HG03439 (cell line): Measurements from ENCODE around the gene RTN4RL2.

ENCODE experiments used
- ATAC-seq: cut with Tn5 transposase; IDR thresholded peaks from one replicate; pipeline ENCODE4 v1.9.1; 2021; ENCODE audit warnings: mild to moderate bottlenecking, moderate library complexity; ENCODE audit not compliant: unreplicated experiment

Gene RTN4RL2

GRCh38 chr11:57498540-57498939 lies 38.2 kb downstream of the RTN4RL2 start:
- no peak for ATAC-seq

- ATAC-seq = peak; percentile 99
Observed at GRCh38 chr11:57499413-57499982, 39.2 kb downstream of the RTN4RL2 start.

DNA sequence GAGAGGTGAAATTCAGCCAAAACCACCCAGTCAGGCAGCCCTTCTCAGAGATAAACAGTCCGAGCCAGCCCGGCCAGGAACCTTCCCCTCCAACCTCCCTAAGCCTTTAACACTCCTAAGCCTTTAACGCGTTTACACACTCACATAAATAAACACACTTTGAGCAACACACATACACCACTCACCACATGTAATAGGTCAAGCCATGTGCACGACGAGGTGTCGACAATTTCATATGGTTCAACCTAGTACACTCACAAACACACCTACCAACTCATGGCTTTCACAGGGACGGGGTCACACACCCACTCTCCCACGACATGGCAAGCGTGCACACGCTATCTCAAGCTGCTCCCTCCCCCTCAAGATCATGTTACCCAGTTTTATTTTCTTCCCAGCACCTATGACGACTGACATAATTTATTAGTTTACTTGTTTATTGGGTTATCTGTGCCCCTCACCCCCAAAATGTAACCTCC lies 39.7 kb downstream of the RTN4RL2 start:
- ATAC-seq = no peak

DNA sequence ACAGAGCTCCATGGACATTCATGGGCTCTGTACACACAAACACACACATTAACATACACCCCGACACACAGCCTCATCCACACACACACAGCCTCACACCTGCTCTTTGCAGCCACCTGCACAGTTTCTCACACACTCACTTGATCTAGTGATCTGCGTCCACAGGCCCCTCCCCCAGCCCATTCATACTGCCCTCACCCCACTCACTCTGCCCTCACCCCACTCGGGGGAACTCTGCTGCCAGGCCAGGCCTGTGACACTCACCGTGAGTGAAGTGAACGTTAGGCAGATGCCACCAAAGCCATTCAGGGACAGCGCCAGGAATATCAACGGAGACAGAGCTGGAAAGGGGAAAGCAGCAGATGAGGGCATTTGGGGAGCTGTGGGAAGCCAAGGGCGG lies 40.2 kb downstream of the RTN4RL2 start:
- ATAC-seq = no peak

GRCh38 chr11:57500926-57501325 lies 40.6 kb downstream of the RTN4RL2 start:
- no peak for ATAC-seq

GRCh38 chr11:57501953-57502352 lies 41.6 kb downstream of the RTN4RL2 start:
- ATAC-seq = no peak

GRCh38 chr11:57502376-57502775 lies 42.0 kb downstream of the RTN4RL2 start:
- no peak for ATAC-seq

DNA sequence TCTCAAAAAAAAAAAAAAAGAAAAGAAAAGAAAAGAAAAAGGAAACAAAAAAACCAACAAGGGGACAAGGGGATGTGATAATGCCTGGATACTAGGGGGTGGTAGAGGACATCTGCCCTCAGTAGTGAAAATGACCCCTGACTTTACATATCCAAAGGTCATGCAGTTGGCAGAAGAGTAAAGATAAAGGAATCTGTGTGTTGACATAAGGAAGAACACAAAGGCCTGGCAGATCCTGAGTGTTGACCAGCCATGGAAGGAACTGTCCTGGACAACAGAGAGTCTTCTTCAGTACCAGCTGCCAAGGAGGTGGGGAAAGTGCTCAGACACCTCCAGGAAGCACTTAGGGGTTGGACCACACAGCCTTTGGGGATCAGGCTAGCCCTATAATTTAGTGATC lies 42.5 kb downstream of the RTN4RL2 start:
- no peak for ATAC-seq

DNA sequence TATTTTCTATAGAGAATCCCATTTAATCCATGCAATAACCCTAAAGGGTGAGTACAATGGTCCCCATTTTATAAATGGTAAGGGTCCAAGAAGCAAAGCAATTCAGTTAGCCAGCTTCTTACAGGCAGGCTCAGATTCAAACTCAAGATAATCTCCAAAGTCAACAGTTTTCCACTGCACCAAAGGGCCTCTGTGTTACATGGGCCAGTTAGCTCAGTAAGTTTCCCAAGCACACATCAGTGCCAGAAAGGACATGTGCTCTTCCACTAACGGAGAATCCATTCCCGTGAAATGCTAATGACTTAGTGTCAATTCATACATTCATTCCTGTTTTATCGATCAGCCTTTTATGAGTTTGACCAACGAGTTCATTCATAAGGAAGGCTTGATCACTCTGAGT lies 44.2 kb downstream of the RTN4RL2 start:
- no peak for ATAC-seq

DNA sequence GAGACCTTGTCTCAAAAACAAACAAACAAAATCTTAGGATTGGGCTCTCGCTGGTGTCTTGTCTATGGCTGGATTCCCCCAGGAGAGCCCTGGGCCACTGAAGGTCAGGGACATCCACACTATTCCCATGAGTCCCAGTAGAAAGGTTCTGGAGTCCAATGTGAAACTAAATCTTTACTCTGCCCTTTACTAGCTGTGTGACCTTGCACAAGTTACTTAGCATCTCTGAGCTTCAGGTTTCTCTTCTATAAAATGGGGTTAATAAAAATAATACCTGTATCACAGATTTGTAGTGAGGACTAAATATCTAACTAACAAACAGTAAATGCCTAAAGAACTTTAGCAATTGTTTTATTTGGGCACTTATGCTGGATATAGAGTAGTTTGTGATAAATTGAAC lies 46.2 kb downstream of the RTN4RL2 start:
- no peak for ATAC-seq

DNA sequence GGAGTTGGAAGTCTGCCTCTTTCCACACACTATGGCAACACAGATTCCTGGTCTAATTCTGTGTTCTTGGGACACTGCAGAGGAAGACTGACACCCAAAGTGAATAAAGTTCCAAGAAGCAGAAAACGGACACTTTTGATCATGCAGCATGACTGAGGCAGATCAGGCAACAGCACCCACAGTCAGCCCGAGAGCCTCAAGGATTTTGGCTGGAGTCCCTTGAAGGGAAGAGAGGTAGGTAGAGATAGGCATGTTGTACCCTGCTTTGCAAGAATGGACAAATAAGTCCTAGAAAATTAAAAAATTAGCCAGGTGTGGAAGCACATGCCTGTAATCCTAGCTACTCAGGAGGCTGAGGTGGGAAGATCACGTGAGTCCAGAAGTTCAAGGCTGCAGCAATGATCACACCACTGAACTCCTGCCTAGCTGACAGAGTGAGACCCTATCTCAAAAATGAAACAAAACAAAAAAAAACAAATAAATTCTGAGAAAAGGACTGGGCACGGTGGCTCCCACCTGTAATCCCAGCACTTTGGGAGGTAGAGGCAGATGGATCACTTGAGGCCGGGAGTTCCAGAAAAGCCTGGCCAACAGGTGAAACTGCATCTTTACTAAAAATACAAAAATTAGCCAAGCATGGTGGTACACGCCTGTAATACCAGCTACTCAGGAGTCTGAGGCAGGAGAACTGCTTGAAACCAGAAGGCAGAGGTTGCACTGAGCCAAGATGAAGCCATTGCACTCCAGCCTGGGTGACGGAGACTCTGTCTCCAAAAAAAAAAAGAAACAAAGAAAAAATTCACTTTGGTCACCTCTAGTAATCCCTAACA lies 48.2 kb downstream of the RTN4RL2 start:
- no peak for ATAC-seq

DNA sequence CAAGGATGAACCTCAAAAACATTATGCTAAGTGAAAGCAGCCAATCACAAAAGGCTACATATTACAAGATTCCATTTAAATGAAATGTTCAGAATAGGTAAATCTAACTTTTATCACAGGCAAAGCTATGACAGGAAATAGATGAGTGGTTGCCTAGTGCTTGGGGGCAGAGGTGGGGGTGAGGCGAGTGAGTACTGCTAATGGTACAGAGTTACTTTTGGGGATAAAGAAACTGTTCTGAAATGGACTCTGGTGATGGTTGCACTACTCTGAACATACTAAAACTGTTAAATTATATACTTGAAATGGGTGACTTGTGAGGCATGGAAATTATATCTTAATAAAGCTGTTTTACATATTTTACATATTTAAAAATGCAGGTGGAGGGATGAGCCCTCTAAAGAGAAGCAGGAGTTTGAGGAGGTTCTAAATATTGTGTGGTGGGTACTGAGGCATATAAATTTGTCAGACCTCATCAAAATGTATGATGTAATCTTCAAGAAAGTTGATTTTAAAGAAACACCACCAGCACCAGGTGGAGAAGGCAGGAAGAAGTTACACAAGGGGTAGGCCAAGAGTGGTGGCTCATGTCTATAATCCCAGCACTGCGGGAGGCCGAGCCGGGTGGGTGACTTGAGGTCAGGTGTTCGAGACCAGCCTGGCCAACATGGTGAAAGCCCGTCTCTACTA lies 51.6 kb downstream of the RTN4RL2 start:
- no peak for ATAC-seq

DNA sequence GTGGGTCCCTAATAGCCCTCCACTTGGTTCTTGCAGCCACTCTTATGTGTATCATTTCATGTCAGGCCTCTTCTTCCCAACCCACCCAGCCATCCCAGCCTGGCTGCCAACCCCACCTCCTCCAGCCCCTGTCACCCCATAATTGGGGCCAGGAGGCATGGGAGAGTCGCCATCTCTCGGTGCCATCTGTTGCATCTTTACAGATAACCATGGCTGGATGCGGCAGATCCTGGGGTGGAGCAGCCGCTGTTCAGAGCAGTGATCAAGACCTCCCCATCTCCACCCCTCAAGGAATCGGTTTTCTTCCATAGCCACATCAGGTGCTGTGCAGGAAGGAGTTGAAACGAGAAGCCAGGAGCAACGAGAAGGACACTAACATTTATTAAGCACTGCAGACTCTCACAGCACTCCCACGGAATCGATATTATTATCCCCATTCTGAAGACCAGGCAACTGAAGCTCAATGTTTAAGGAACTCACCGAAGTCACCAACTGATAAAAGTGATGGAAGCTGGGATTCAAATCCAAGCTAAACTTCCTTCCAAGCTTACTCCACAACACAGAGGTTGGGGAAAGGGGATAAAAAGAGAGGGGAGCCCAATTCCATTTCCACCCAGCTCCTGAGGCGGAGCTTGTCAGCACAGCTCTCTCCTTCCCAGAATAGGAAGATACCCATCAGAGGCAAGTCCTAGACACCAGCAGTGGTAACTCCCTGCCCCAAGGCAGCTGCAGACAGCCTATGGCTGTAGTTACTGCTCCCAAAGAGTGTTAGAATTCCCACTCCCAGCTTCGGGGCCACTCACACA lies 52.5 kb downstream of the RTN4RL2 start:
- ATAC-seq = no peak

- ATAC-seq = no peak
Observed at GRCh38 chr11:57513452-57513795, 53.1 kb downstream of the RTN4RL2 start.

- peak; percentile 33 for ATAC-seq
Observed at GRCh38 chr11:57513911-57514537, 53.7 kb downstream of the RTN4RL2 start.

DNA sequence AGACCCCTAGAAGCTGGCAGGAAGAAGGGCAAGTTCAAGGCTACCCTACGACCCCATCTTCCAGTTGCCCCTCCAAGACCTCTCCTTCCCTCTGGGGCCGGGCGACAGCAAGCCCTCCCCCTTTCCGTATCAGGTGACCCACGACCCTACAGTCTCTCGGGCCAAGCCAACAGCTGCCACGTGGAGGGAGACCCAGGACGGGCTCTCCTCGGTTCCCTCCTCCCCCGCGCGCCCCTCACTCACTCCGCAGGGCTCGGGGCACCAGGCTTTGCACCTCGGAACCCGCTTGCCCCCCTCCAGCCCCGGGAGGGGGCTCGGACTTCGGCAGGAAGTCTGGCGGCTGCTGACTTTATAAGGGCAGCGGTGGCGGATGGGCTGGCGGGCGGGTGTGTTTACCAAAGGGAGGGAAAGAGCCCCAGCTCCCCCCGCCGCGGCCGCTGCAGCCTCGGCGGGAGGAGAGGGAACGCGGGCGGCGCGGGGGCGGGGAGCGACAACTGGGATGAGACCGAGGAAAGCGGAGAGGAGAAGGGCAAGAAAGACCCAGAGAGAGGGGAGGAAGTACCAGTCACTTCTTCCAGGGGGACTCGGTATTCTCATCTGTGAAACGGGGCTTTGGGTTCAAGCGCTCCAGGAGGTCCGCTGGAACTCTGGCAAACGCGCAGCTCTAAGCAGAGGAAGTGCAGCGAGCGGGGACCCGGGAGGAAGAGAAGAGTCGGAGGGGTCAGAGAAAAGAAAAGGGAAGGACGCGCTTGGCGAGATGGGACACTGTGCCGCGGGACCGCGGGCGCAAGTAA lies 54.4 kb downstream of the RTN4RL2 start:
- ATAC-seq = peak; percentile 41

DNA sequence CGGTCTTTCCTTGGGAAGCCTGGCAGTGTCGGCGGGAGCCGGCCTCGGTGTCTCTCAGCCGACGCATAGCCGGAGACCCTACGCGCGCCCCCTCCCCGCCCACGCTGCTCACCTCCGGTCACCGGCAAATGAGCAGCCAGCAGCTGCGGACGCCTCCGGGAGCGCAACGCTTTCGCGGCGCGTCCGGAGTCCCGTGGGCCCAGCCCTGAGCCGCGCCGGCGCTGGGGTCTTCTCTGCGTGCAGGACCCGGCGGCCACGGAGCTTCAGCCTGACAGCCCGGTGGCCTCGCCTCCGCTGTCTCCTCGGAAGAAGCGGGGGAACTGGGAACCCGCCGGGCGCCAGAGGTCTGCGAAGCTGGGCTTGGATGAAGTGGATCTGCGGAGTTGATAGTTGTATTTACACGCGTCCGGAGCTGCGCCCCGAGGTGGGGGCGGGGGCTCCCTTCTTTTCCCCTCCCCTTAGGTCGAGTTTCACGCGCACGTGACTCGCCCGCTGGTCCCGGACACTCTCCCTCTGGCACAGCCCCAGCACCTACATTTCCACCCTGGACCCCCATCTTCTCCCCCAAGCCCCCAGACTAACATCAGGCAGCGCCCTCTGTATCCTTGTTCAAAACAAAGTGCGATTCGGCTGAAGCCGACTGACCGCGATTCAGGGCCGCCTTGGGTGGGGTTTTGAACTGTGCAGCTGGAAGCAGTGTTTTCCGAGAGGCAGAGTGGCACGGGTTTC lies 55.2 kb downstream of the RTN4RL2 start, which contains the start of gene SLC43A1:
SLC43A1 (minus strand) TSS at position 371 of the 729 bp plus-strand sequence. CDS start 1,591 bp downstream, outside the sequence.
- ATAC-seq = peak; percentile 35

- no peak for ATAC-seq
Observed at GRCh38 chr11:57516061-57516443, 55.7 kb downstream of the RTN4RL2 start.

- no peak for ATAC-seq
Observed at GRCh38 chr11:57521116-57521515, 60.8 kb downstream of the RTN4RL2 start.
